D341Med (cell line): ENCODE results near the gene ADRA2C.

Source experiments
- DNase-seq: peaks from one replicate; pipeline ENCODE4 v3.0.0; 2012; ENCODE audit warnings: low spot score

ADRA2C gene

DNA sequence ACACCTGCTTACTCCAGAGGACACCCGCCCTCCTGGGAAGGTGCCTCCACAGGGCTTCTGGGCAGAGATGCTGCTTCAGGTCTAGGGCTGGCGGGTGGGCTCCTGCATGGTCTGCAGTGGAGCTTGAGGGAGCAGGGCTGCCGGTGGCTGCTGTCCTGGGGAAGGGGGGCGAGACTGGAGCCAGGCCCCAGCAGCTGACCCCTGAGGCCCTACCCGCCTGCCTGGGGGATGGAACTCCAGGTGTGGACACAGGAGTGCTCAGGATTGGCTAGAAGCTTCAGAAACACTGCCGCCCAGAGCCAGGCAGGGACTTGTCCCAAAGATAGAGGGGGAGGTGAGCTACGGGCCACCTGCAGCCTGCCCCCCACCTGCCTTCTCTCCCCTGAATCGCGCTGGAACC, 33.0 kb upstream of the ADRA2C start:
- DNase-seq, result no peak

DNA sequence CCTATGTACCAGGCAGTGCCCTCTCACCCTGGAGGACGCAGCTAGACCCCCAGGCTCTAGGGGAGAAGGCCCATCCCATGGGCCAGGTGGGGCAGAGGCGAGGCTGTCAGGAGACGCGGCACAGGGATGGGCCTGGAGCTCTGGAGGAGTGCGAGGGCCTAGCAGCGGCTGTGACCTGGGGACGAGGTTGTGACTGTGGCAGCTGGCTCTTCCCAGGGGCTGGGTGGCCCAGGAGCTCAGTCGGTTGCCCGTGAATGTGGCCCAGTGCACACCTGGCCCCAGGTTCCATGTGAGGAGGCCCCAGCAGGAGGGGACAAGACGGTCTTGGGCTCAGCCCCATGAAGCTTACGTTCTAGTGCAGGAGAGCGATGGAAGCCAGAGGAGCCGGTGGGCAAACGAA, 31.0 kb upstream of the ADRA2C start:
- no peak for DNase-seq

GRCh38 chr4:3736290-3736689, 29.9 kb upstream of the ADRA2C start:
- no peak for DNase-seq

- DNase-seq, result no peak
Observed at GRCh38 chr4:3736806-3737205, 29.4 kb upstream of the ADRA2C start.

GRCh38 chr4:3739577-3739976, 26.6 kb upstream of the ADRA2C start:
- DNase-seq, result no peak

DNA sequence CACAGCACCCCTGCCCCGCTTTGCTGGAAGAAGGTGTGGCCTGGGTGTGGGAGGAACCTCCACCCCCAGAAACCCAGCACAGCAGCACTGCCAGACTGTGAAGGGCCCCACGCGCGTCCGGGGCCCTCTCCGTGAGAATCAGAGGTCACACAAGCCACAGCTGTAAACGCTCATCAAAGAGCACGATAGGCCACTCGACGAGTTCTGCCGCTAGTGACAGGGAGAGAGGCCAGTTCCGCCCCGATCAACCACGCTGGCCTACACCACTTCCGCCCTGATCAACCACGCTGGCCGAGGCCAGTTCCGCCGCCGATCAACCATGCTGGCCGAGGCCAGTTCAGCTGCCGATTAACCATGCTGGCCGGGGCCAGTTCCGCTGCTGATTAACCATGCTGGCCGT, 25.9 kb upstream of the ADRA2C start:
- DNase-seq, result no peak

GRCh38 chr4:3741217-3742011, 24.8 kb upstream of the ADRA2C start:
- DNase-seq, result no peak

GRCh38 chr4:3742610-3743009, 23.6 kb upstream of the ADRA2C start:
- DNase-seq, result no peak

GRCh38 chr4:3744232-3744631, 22.0 kb upstream of the ADRA2C start:
- DNase-seq, result no peak

GRCh38 chr4:3744901-3745300, 21.3 kb upstream of the ADRA2C start:
- no peak for DNase-seq

GRCh38 chr4:3745886-3746656, 20.1 kb upstream of the ADRA2C start:
- no peak for DNase-seq

DNA sequence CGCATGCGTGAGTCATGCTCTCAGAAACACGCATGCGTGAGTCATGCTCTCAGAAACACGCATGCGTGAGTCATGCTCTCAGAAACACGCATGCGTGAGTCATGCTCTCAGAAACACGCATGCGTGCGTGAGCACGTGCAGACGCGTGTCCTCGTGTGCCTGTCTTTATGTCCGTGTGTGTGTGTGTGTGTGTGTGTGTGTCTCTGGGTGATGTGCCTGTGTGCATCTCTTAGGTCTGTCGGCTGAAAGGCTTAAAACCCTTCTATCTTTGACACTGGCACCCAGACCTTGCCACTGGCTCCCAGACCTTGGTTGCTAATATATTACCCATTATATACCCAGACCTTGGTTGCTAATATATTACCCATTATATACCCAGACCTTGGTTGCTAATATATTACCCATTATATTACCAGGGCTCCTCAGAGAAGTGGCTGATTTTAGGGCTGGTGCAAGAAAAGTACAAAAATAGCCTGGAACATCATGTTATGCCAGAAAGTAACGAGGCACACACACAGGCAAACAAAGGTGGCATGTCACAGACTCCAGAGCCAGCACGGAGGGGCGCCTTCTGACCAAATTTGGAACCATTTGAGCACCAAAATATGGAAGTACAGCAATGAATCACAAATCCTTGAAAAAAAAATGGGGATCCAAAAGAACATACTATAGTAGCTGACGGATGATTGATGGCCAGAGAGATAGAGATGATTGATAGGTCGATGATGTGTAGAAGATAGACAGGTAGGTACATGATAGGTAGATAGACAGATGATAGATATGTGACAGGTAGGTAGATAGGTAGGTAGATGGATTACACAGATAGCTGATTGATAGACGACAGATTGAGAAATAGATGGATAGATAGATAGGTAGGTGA, 19.2 kb upstream of the ADRA2C start:
- DNase-seq, result no peak

DNA sequence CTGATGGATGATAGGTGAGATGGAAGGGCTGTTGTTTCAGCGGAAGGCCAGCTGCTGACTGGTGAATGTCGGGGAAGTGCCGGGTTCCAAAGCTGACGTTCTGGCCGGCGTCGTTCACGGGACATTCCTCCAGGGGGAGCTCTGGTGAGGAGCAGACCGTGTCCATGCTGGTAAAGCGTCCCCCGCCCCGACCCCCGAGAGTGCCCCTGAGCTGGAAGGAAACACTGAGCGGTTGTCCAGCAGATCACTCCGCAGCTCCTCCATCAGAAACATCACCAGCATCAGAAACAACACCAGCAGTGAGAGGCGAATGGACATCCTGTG, 18.6 kb upstream of the ADRA2C start:
- DNase-seq, result peak; percentile 58

GRCh38 chr4:3748136-3748898, 17.9 kb upstream of the ADRA2C start:
- no peak for DNase-seq

- DNase-seq, result no peak
Observed at GRCh38 chr4:3749081-3749480, 17.1 kb upstream of the ADRA2C start.

DNA sequence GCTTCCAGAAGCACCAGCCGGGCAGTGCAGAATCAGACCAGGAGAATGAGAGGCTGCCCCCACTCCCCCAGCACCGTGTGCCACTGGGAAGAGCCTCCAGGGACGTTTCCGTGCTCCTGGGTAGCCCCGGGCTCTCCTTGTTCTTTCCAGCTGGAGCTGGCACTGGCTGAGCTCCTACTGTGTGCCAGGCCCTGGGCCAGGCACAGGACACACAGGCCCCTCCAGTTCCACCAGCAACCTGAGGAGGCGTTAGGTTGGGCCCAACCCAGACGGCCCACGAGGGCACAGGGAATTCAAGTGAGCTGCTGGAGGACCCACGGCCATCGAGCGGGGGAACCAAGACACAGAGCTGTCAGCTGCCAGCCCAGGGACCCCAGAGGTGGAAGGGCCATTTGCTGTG, 15.9 kb upstream of the ADRA2C start:
- DNase-seq, result no peak

DNA sequence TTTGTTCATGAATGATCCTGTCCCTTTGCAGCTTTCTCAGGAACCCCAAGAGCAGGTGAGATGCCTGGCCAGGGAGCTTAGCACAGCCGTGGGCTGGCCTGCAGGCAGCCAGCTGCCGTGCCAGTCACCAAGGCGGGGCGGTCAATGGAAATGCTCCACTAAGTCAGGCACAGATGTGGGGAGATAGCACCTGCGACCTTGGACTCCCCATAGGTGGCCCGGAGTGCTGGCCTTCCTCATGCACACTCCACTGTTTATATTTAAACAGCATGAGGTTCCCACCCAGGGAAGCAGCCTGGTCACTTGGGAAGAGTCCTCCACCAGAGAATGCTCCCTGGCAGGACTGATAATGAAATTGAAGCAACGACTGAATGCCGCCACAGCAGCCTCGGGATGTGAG, 14.2 kb upstream of the ADRA2C start:
- DNase-seq, result no peak

- DNase-seq, result no peak
Observed at GRCh38 chr4:3753726-3754412, 12.3 kb upstream of the ADRA2C start.

DNA sequence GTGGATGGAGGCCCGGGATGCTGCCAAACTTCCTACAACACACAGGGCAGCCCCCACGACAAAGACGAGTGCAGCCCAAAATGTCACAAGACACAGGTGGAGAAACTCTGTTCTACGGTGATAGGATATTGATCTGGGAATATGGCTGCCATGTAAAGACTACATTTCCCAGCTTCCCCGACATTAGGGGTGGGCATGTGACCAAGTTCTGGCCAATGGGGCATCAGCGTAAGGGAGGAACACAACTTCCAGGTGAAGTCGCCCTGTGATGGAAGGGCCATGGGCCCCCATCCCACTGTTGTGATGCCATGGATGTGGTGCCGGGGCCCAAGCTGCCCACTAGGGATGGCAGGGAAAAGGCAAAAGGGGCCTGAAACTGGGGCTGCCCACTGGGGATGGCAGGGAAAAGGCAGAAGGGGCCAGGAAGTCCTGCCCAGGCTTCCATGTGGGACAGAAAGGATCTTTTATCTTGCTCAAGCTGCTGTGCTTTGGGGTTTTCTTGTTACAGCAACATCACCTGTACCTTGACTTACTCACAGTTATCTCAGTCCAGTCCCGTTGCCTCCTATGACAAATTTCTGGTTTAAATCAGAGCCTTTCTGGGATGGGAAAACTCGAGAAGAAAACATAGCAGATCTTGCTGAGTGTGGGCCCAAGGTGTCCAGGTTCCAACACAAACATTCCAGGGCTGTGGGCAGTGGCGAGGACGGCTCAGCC, 9.7 kb upstream of the ADRA2C start:
- no peak for DNase-seq

DNA sequence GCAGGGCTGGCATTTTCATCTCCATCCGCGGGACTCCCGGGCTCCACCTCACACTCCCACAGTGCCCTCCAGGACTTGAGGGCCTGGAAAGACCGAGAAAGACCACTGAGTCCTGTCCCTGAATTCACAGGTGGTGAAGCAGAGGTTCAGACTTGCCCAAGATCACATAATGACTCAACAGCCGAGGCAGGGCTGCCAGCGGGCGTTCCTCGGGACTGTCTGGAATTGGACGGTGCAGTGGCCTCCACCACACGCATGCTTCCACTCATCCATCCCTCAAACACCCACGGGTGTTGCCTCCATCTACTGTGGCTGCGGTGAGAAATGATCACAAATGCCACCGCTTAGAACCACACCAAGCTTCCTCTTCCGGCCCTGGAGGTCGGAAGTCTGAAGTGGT, 6.9 kb upstream of the ADRA2C start:
- no peak for DNase-seq

- DNase-seq, result no peak
Observed at GRCh38 chr4:3760346-3760745, 5.8 kb upstream of the ADRA2C start.
